ENCODE measurements around the gene CACNA1I. TPM values are rescaled to one million over a fixed set of nuclear protein-coding genes. Genes with fewer than 3 reads are reported as not detected.

The CACNA1I gene
- total RNA-seq, 1 experiment from 2014 or later: 2.1 TPM

GRCh38 chr22:39735776-39736175 is 165.2 kb downstream of the CACNA1I start:
- no peak for TF ChIP-seq SOX15 (CRISPR knock-in tag; IDR thresholded peaks at IDR 0.05)
- no peak for TF ChIP-seq CBFB (CRISPR knock-in tag; IDR thresholded peaks at IDR 0.05; ENCODE audit: low read depth)
- TF ChIP-seq ESRRA (CRISPR knock-in tag; IDR thresholded peaks at IDR 0.05; ENCODE audit: borderline replicate concordance): no peak
- no peak for TF ChIP-seq TP53 (CRISPR knock-in tag; IDR thresholded peaks at IDR 0.05)
- TF ChIP-seq IRF2 (CRISPR knock-in tag; IDR thresholded peaks at IDR 0.05; ENCODE audit: borderline replicate concordance, low read depth): no peak
- no peak for TF ChIP-seq CDX4 (CRISPR knock-in tag; IDR thresholded peaks at IDR 0.05; ENCODE audit: borderline replicate concordance)
- no peak for TF ChIP-seq HMGXB4 (CRISPR knock-in tag; IDR thresholded peaks at IDR 0.05)
- no peak for TF ChIP-seq NFYB (CRISPR knock-in tag; conservative IDR thresholded peaks at IDR 0.05; ENCODE audit: low read depth)
- TF ChIP-seq ARID4B (CRISPR knock-in tag; IDR thresholded peaks at IDR 0.05; ENCODE audit: borderline replicate concordance): no peak
- no peak for TF ChIP-seq JUN (CRISPR knock-in tag; IDR thresholded peaks at IDR 0.05)
- TF ChIP-seq ETV6 (CRISPR knock-in tag; IDR thresholded peaks at IDR 0.05): no peak
- no peak for TF ChIP-seq ELF4 (CRISPR knock-in tag; IDR thresholded peaks at IDR 0.05; ENCODE audit: low read depth)
- no peak for TF ChIP-seq E2F5 (CRISPR knock-in tag; IDR thresholded peaks at IDR 0.05)
- no peak for TF ChIP-seq NR1H2 (CRISPR knock-in tag; IDR thresholded peaks at IDR 0.05)
- no peak for TF ChIP-seq MLX (CRISPR knock-in tag; IDR thresholded peaks at IDR 0.05)
- TF ChIP-seq ATF6 (CRISPR knock-in tag; IDR thresholded peaks at IDR 0.05): no peak
- no peak for TF ChIP-seq E2F4 (CRISPR knock-in tag; IDR thresholded peaks at IDR 0.05; ENCODE audit: borderline replicate concordance, low read depth)
- TF ChIP-seq KAT7 (CRISPR knock-in tag; IDR thresholded peaks at IDR 0.05; ENCODE audit: borderline replicate concordance): no peak
- no peaks in the 10 kb centered on the region for H3K27me3 Mint-ChIP-seq (ENCODE audit: low read depth)
- DNase-seq (ENCODE audit: low spot score) (no peak), ATAC-seq (no peak)
- H3K9me3 Mint-ChIP-seq: peaks cover 10% of the 10 kb centered on the region
- no peak overlapping the region for H3K27ac Mint-ChIP-seq
- ChIA-PET CTCF (no interaction called here), POLR2A (no interaction called here)
- no peak overlapping the region for H3K4me3 Mint-ChIP-seq
- no peaks in the 10 kb centered on the region; the same call in 1 of the 2 replicates for H3K36me3 Mint-ChIP-seq
- peaks cover 8% of the 10 kb centered on the region for H3K4me1 Mint-ChIP-seq
